HepG2 (cell line): ENCODE measurements around the gene CCSER1. TPM values are rescaled to one million over a fixed set of nuclear protein-coding genes. Genes with fewer than 3 reads are reported as not detected.
A peak's percentile ranks its signal among the peaks of the same experiment; 100 is the strongest.

Experiments
- ATAC-seq: fragments of 200-7000 bp; cut with Tn5 transposase; 3 replicates; pipeline ENCODE4 v1.9.1; 2020; ENCODE audit warnings: mild to moderate bottlenecking, moderate library complexity
- BruUV-seq: library from RNA; stranded (reverse); fragments of 400-500 nt; replicated peaks from 2 replicates; lab custom pipeline; 2021; lab: Mats Ljungman, UMichigan
- CTCF ChIA-PET: fragments of 300-600 bp; formaldehyde crosslinking; extraction: SDS; loops from one replicate; lab custom pipeline; 2021; ENCODE audit warnings: low total read pairs, inconsistent platforms, low intra/inter-chr PET ratio; lab: Yijun Ruan, JAX
- POLR2A ChIA-PET: fragments of 350-600 bp; sonication (Branson Sonifier 250); formaldehyde crosslinking; loops from one replicate; lab custom pipeline; 2020; ENCODE audit warnings: antibody characterized with exemption, inconsistent platforms; lab: Yijun Ruan, JAX
- DNase-seq: peaks from one replicate; pipeline ENCODE4 v3.0.0-alpha.2; 2015; ENCODE audit warnings: low spot score
- FAIRE-seq: peaks from 3 replicates; lab custom pipeline; 2011; peaks lifted over from hg19 to GRCh38; lab: Jason Lieb, UNC
- H2AFZ ChIP-seq: one replicate; pipeline ENCODE4 v1.6.1; 2011; ENCODE audit warnings: low read length, inconsistent platforms
- H3K27ac ChIP-seq: fragments of 300-600 bp; 3 replicates; pipeline ENCODE4 v1.8.0; 2011; ENCODE audit warnings: mixed run types, mild to moderate bottlenecking, mixed read lengths, low read length, inconsistent platforms; ENCODE audit not compliant: insufficient read depth; ENCODE audit errors: extremely low read length
- H3K27me3 ChIP-seq, 2 experiments: fragments of 200-600 bp in 1 of 2; 2 replicates in 1 of 2; 3 replicates in 1 of 2; pipeline versions ENCODE4 v1.6.0 to v1.8.0; 2011; ENCODE audit warnings: low read length in 2 of 2, mild to moderate bottlenecking in 2 of 2, moderate library complexity in 2 of 2, inconsistent platforms in 1 of 2; ENCODE audit not compliant: insufficient read depth in 2 of 2, control insufficient read depth in 1 of 2
- H3K36me3 ChIP-seq, 2 experiments: fragments of 200-600 bp in 1 of 2; replicated peaks in 1 of 2; 2 replicates in 1 of 2; 3 replicates in 1 of 2; pipeline versions ENCODE4 v1.5.1 to v1.8.0; 2011; ENCODE audit warnings: low read length in 2 of 2, inconsistent platforms in 1 of 2; ENCODE audit not compliant: insufficient read depth in 2 of 2, control insufficient read depth in 1 of 2
- H3K4me1 ChIP-seq: 2 replicates; pipeline ENCODE4 v1.5.1; 2012; ENCODE audit warnings: low read length, inconsistent platforms; ENCODE audit not compliant: insufficient read depth
- H3K4me2 ChIP-seq: 2 replicates; pipeline ENCODE4 v1.6.0; 2011; ENCODE audit warnings: low read depth, low read length, inconsistent platforms
- H3K4me3 ChIP-seq, 3 experiments: fragments of 200-600 bp in 1 of 3; sonication (generic), shearing (Covaris generic) in 1 of 3; replicated peaks in 1 of 3; 2 replicates each; pipeline ENCODE4 v1.5.1; 2011 to 2016; ENCODE audit warnings: low read length in 3 of 3, inconsistent platforms in 2 of 3, low read depth in 2 of 3, mild to moderate bottlenecking in 2 of 3, control low read depth in 1 of 3, mixed read lengths in 1 of 3; ENCODE audit not compliant: insufficient read depth in 1 of 3
- H3K79me2 ChIP-seq: one replicate; pipeline ENCODE4 v1.6.1; 2011; ENCODE audit warnings: low read length, inconsistent platforms; ENCODE audit not compliant: insufficient read depth
- H3K9ac ChIP-seq: 2 replicates; pipeline ENCODE4 v1.6.0; 2011; ENCODE audit warnings: mild to moderate bottlenecking, low read depth, low read length, inconsistent platforms; ENCODE audit not compliant: insufficient read depth
- H3K9me3 ChIP-seq: 2 replicates; pipeline ENCODE4 v1.5.1; 2012; ENCODE audit warnings: mild to moderate bottlenecking, low read length
- H4K20me1 ChIP-seq: 2 replicates; pipeline ENCODE4 v1.6.0; 2011; ENCODE audit warnings: inconsistent platforms, mild to moderate bottlenecking, low read length, moderate library complexity; ENCODE audit not compliant: insufficient read depth
- MAFF ChIP-seq: IDR thresholded peaks from 2 replicates; pipeline ENCODE4 v1.6.1; 2011; ENCODE audit warnings: low read depth, low read length, improper control_type of control experiment
- MAFK ChIP-seq, 2 experiments: IDR thresholded peaks in 1 of 2; conservative IDR thresholded peaks in 1 of 2; 2 replicates each; pipeline ENCODE4 v1.6.1; 2011; ENCODE audit warnings: improper control_type of control experiment in 2 of 2, low read length in 2 of 2
- RNF2 ChIP-seq: fragments of 450-650 bp; conservative IDR thresholded peaks from 2 replicates; pipeline ENCODE4 v1.6.1; 2016; ENCODE audit warnings: low read depth
- ZFP36L2 ChIP-seq: sonication (generic); formaldehyde crosslinking; IDR thresholded peaks from 2 replicates; pipeline ENCODE4 v1.4.0; 2020; ENCODE audit warnings: missing genetic modification reagents
- ZNF687 ChIP-seq: sonication (generic); formaldehyde crosslinking; IDR thresholded peaks from 2 replicates; pipeline ENCODE4 v1.5.1; 2020; ENCODE audit warnings: mild to moderate bottlenecking, missing genetic modification reagents, moderate library complexity
- ZSCAN25 ChIP-seq: sonication (generic); formaldehyde crosslinking; IDR thresholded peaks from 2 replicates; pipeline ENCODE4 v1.8.0; 2022; ENCODE audit warnings: mild to moderate bottlenecking, missing genetic modification reagents
- WGBS: methylation state at CpG from one replicate; pipeline ENCODE4 v1.1.6; 2017; ENCODE audit warnings: low lambda C conversion rate; 5-methylcytosine and 5-hydroxymethylcytosine counted together
- in situ Hi-C: cut with HindIII; loops from 2 replicates; pipeline ENCODE4 v1.10.0; 2017; ENCODE audit warnings: low pct_unique_long_range_greater_than_20kb; ENCODE audit not compliant: extremely low pct_ligation_motif_present
- intact Hi-C: fragments of 100-400 bp; cut with micrococcal nuclease; formaldehyde crosslinking; loops from one replicate; pipeline ENCODE4 v1.10.0; 2022; ENCODE audit not compliant: unreplicated experiment
- polyA plus RNA-seq, 8 experiments: library from polyadenylated mRNA; depleted of rRNA in 3 of 8; stranded (reverse) in 7 of 8; unstranded in 1 of 8; fragments of >200 nt; fragmentation: Illumina TruSeq in 4 of 8; extraction: Trizol in 4 of 8; gene quantifications; 2 replicates each; pipeline versions ENCODE4 v1.2.1 to v1.2.3, GENCODE V29; 2011 to 2016; ENCODE audit warnings: low read depth in 4 of 8, missing spikeins in 1 of 8, mixed read lengths in 1 of 8; ENCODE audit not compliant: insufficient read depth in 1 of 8
- total RNA-seq, 5 experiments: library from RNA; depleted of rRNA; stranded (reverse); fragments of >200 nt; fragmentation: Illumina TruSeq; extraction: Trizol; gene quantifications; 2 replicates each; pipeline ENCODE4 v1.2.3, GENCODE V29; 2016; ENCODE audit warnings: low read depth in 1 of 5
- TF ChIP-seq, protein P1 (sequence below): sonication (generic); formaldehyde crosslinking; IDR thresholded peaks from 2 replicates; pipeline ENCODE4 v1.4.0; 2020; ENCODE audit warnings: missing genetic modification reagents, mild to moderate bottlenecking, borderline replicate concordance

Gene CCSER1
- total and polyA plus RNA-seq, 2 of the 13 experiments (the other 11 are each of a cell fraction or from before 2014, with no cell fraction given) = not detected

- TF ChIP-seq ZFP36L2 (CRISPR knock-in tag) (no peak), ZNF687 (CRISPR knock-in tag) (no peak), ZSCAN25 (CRISPR knock-in tag) (no peak), RNF2 (no peak)
- TF ChIP-seq, all 625 proteins: peak for 0
These were observed 1174.9 kb downstream of the CCSER1 start (continued) for GRCh38 chr4:91302120-91302519.

- BruUV-seq = no TSS peak
These were observed 1177.1 kb downstream of the CCSER1 start for GRCh38 chr4:91304292-91304691.

More at GRCh38 chr4:91304292-91304691, 1177.1 kb downstream of the CCSER1 start:
- Histone ChIP-seq H3K4me2 (no peak overlapping the region), H3K79me2 (no peaks in the 10 kb centered on the region), H3K27me3 (no peaks in the 10 kb centered on the region), H3K4me3 (no peak overlapping the region), H3K4me1 (no peaks in the 10 kb centered on the region), H4K20me1 (no peaks in the 10 kb centered on the region; the same call in 1 of the 2 replicates), H3K9me3 (no peaks in the 10 kb centered on the region), H3K36me3 (no peaks in the 10 kb centered on the region), H3K27ac (no peak overlapping the region), H3K9ac (no peak overlapping the region), H2AFZ (no peak overlapping the region)
- ChIA-PET CTCF (no interaction called here), POLR2A (no interaction called here)
- WGBS = 3% methylated on average over 3 of the region's 3 CpGs
- FAIRE-seq (no peak), DNase-seq (no peak), ATAC-seq (no peak)
- in situ Hi-C loops (no loop called here), intact Hi-C loops (no loop called here)
- peak; percentile 35 to 65; a peak in 3 of 4 replicates for TF ChIP-seq MAFK (conservative IDR thresholded peaks at IDR 0.05 in 1 of 2, IDR thresholded peaks at IDR 0.05 in 1 of 2; ENCODE audit: low read length in 2 of 2)
- TF ChIP-seq MAFF = peak; percentile 59; the same call in 1 of the 2 replicates
- TF ChIP-seq, protein P1, sequence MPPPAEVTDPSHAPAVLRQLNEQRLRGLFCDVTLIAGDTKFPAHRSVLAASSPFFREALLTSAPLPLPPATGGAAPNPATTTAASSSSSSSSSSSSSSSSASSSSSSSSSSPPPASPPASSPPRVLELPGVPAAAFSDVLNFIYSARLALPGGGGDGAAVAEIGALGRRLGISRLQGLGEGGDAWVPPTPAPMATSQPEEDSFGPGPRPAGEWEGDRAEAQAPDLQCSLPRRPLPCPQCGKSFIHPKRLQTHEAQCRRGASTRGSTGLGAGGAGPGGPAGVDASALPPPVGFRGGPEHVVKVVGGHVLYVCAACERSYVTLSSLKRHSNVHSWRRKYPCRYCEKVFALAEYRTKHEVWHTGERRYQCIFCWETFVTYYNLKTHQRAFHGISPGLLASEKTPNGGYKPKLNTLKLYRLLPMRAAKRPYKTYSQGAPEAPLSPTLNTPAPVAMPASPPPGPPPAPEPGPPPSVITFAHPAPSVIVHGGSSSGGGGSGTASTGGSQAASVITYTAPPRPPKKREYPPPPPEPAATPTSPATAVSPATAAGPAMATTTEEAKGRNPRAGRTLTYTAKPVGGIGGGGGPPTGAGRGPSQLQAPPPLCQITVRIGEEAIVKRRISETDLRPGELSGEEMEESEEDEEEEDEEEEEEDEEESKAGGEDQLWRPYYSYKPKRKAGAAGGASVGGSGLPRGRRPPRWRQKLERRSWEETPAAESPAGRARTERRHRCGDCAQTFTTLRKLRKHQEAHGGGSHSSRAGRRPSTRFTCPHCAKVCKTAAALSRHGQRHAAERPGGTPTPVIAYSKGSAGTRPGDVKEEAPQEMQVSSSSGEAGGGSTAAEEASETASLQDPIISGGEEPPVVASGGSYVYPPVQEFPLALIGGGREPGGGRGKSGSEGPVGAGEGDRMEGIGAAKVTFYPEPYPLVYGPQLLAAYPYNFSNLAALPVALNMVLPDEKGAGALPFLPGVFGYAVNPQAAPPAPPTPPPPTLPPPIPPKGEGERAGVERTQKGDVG (CRISPR knock-in tag) = no peak
